Effector CD4-positive, alpha-beta T cell (primary cell): ENCODE results near the gene ESPN.
"Not testable (repeated sequence)": the region's sequence is repeated elsewhere in the genome, so short reads cannot be mapped to it uniquely, and the experiment has no call there.

Experiments
- DNase-seq: peaks from one replicate; pipeline ENCODE4 v3.0.0-alpha.2; 2020

ESPN gene

DNA sequence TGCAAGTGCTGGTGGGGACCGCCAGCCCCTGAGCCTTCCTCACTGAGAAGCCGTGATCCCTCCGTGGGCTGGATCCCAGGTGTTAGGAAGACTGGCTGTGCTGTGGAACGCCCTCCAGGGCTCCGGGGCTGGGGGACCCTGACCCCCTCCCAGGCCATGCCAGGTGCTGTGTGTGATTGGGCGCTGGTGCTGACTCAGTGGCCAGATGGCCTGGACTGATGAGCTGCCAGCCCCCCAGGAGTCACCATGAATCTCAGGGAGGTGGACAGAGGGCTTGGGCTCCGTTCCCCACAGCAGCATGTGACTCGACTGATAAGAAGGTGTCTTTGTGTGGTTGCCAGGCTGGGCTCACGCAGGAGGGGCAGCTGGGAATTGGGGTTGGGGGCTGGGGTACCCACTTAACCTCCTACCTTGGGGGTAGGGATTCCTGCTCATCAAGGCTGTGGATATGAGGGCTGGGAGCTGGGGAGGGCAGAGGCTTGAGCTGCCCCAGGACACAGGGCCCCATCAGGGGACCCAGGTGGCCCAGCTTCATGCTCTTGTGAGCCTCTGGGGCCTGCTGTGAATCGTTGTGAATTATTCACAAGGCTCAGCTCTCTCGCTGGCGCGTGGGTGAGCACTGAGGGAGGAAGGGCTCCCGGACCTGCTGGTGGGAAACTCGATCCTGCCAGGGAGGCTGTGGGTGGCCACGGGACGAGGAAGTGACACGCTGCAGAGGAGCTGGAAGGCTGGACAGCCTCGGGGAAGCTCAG, 5.3 kb downstream of the ESPN start:
- DNase-seq: not testable (repeated sequence)

DNA sequence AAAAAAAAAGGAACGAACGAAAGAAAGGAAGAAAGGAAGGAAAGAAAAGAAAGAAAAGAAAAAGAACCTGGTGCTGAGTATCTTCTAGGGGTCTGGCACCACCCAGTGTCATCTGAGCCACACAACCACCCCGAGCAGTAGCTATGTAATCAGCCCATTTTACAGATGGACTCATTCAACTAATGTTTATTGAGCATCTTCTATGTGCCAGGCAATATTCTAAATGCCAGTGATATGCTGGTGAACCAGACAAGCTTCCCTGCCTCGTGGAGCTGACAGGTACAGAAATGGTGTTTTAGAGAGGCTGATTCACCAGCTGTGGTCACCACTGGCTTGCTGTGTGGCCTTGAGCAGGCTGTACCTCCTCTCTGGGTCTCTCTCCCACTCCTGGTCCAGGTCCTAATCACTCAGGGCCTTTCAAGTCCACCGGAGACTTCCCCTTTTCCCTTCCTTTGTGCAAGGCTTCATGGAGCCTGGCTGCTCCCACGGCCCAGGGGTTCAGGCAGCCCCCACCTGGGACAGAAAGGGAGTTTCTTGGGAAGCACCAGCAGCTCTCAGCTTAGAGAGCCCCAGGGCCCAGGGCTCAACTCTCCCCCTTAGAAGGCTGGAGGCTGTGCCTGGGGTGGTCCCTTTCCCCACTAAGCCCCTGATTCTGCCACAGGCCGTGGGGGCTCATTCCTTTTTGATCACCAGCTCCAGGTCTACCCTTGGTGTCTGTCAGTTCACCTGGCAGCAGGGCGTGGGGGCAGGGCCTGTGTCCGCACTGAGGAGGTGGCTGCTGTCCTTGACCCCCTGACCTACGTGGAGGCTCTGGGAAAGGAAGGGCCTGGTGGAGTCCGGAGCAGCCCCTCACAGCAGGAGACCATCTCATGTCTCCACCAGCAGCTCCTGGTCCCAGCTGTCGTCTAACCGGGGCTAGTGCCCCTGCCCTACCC, 7.3 kb downstream of the ESPN start:
- not testable (repeated sequence) for DNase-seq

DNA sequence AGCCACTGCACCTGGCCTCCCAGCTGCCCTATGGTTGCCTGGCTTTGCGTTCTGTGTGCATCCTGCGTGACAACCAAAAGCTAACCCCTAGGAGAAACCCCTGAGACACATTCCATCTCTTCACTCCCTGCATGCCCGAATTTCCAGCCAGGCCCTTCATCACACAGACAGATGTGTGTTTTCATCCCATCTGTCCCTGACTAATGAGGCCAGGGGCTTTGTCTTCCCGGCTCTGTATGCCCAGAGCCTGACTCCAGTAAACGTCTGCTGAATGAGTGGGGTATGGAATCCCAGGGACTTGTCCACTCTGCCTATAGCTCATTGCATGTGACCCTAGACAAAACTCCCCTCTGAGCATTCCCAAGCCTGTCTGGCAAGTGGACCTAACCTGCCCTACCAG, 9.6 kb downstream of the ESPN start:
- no peak for DNase-seq

DNA sequence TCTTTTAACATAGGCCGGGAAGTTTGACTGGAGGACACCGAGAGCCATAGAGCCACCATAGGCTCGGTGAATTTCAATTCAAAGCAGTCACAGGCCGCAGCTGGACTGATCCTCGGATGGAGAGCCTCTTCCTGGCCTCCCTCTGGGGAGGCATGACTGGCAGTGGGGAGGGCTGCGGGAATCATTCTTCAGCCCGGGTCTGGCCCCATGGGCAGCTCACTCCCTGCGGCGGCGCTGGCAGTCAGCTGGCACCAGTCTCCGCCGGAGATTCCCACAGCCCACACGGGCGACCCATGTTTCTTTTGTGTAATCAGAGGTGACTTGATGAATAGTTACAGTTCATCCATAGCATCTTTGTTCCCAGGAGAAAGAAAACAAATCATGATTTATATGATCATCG, 10.6 kb downstream of the ESPN start:
- no peak for DNase-seq

DNA sequence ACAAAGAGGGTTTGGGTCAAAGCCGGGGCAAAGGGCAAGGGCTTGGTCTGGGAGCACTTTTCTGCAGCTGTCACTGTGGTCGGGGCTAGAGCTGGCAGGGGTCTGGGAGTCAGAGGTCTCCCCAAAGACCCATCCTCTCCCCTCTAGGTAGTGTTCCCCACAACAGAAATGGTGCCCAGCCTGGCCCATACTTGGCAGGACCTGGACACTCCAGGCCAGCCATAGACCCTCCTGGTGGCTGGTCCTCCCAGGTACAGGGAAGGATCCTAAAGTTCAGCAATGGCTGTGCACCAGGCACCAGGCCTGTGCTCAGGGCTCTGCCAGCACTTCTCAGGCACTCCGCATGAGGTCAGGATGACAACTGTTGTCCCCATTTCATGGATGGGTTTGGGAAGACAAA, 11.0 kb downstream of the ESPN start:
- no peak for DNase-seq

DNA sequence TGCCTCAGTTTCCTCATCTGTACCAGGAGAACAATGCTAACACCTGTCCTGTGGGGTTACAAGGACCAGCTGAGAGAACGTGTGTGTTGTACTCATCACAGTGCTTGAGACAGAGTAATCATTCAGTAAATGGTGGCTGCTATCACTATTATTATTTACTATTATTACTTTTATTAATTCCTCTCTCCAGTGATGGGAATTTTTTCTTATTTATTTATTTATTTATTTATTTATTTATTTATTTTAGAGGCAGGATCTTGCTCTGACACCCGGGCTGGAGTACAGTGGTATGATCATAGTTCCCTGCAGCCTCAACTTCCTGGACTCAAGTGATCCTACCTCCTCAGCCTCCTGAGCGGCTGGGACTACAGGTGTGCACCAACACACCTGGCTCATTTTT, 11.7 kb downstream of the ESPN start:
- DNase-seq: not testable (repeated sequence)

DNA sequence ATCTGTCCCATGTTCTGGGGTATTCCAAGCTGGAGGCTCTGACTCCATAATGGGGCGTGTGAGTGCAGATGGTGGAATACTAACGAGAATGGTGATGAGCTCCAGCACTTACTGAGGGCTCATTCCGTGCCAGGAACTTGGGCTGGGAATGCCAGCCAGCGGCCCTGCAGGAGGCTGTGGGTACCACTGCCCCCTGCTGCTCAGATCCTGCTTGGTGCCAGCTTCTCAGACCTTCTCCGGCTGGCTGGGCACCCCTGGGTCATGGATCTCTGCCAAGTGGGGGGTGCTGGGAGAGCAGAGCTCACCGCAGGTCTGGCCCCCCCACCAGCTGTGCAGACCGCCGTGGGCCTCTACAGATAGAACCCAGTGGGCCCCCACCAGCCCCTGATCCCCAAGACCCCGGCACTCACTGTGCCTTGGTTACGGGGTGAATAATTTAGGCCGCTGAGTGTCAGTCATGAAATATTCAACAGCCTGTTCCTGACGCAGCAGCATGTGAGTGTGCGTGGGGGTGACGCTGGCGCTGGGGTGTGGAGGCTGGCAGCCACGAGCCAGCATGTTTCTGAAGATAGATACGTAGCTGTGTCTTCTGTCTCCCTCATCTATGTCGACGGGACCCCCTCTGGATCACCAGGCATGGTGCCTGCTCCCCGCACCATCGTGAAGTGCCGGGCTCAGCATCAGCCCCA, 12.6 kb downstream of the ESPN start:
- not testable (repeated sequence) for DNase-seq

DNA sequence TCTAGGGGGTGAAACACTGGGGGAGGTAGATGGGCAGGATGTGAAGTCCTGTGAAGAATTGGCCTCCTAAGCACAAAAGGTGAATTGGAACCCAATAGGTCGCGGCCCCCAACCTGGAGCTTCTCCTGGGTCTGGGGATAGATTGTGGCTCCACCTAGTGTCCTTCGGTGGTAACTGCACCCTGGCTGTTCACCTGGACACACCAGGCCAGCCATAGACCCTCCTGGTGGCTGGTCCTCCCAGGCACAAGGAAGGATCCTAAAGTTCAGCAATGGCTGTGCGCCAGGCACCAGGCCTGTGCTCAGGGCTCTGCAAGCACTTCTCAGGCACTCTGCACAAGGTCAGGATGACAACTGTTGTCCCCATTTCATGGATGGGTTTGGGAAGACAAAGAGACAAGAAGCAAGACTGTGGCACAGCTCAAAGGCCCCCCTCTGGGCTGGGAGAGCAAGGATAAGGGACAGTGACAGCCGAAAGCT, 13.5 kb downstream of the ESPN start:
- peak; percentile 64 for DNase-seq

DNA sequence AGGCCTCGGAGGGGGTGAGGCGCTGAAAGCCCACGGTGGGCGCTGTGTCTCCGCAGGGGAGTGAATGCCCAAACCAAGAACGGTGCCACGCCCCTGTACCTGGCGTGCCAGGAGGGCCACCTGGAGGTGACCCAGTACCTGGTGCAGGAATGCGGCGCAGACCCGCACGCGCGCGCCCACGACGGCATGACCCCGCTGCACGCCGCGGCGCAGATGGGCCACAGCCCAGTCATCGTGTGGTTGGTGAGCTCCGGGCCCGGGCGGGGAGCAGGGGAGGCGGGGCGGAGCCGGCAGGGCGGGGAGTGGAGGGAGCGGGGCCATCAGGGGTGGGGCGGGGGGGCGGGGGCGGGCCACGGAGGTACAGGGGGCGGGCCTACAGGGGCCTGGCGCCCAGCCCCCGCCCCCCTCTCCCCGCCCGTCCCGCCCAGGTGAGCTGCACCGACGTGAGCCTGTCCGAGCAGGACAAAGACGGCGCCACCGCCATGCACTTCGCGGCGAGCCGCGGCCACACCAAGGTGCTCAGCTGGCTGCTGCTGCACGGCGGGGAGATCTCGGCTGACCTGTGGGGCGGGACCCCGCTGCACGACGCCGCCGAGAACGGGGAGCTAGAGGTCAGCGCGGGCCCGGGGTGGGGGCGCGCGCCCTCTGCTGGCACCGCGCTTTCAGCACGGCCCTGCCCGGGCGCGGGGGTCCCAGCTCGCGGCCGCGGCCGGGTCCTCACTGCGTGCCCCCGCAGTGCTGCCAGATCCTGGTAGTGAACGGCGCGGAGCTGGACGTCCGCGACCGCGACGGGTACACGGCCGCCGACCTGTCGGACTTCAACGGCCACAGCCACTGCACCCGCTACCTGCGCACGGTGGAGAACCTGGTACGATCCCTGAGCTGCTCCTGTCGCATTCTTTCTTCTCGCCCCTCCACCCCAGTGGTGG, 15.9 kb downstream of the ESPN start:
- peak; percentile 59 for DNase-seq

DNA sequence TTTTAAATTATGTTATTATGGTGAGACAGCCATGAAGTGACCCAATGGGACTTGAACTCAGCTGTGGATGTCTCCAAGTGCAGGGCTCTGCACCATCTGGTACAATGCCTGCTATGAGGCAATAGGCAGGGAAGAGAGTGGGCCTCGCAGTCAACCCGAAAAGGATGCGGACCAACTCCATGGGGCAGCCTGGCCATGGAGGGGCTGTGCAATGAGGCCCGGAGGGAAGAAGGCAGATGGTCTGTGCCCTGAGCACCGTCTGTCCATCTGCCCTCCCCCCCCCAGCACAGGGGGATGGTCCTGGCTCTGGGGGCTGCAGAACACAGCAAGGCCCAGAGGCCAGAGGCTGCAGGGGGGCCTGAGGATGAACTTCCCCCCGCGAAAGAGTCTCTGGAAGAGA, 17.0 kb downstream of the ESPN start:
- no peak for DNase-seq

DNA sequence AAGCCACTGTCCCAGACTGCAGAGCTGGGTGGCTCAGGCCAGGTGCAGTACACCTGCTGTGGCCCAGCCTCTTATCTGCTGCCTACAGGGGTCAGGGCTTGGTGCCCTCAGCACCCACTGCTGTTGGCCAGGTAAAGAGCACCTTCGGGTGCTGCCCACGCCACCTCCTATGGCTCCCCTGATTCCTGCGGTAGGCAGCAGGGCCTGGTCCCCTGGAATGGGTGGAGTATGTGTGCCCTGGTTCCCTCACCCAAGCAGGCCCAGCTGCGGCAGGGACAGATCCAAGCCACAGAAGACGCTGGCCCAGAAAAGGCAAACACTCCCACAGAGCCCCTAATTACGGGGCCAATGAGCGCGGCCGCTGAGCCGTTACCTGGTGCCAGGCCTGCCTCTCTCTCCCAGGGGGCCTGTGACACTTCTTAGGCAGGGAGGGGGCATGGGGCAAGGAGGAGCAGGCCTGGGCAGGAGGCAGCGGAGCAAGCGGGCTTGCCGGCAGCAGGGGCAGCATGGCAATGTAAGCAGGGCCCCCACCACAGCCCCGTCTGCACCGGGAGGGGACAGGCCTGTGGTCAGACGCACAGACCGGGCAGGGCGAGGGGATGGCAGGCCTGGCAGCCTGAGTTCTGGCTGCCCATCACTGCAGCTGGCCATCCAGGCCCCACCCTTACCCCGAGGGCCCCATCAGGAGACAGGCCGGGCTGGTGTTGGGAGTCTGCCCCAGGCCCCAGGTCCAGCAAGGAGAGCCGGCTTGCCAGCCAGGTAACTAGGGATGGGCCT, 19.0 kb downstream of the ESPN start:
- DNase-seq: no peak

DNA sequence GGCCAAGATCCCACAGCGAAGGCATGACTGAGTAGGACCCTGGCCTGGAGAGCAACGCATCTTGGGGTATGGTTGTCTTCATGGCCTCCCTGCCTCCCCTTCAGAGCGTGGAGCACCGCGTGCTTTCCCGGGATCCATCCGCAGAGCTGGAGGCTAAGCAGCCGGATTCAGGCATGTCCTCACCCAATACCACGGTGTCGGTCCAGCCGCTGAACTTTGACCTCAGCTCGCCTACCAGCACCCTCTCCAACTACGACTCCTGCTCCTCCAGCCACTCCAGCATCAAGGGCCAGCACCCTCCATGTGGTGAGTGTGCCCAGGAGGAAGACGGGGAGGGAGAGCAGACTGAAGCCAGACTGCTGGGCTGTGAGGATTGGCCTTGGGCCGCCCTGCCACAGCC, 19.8 kb downstream of the ESPN start:
- no peak for DNase-seq

DNA sequence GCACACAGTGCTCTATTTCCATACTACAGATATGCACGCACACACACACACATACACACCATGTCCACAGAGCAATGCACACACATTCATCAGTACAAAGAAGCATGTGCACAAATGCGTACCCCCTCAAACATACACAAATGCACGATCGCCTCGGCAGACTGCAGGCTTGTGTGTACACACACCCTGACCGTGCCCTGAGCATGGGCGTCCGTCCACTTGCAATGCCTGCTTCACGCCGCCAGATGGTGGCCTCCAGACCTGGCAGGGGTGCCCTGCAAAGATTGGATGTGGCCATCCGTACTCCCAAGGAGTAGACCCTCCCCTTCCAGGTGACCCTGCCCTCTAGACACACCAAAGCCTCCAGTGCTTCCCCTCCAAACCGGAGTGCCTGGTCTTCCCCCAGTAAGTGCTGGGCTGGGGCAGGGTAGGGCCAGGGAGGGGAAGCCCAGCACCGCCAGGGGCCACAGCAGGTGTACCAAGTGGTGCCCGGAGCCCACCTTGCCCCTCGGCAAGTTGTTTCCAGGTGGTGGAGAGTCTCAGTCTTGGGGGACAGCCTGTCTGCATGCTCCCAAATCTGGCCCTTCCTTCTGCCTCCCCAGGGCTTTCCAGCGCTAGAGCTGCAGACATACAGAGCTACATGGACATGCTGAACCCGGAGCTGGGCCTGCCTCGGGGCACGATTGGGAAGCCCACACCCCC, 20.6 kb downstream of the ESPN start:
- DNase-seq: no peak

DNA sequence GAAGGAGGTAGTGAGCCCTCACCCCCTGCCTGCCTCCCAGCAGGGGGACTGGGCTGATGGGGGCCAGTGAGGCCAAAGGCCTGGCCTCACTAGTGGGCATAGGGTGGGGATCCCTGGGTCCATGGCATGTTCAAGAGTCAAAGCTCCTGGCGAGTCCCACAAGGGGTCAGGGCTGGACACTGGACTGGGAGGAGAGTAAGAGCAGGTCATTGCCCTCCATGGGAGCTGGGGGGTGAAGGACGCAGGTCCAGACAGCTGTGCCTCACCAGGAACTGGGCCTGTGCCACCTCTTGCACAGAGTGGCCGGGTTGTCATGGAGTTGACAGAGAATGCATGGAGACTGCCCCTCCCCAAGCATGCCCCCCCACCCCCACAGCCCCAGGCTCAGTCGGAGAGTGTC, 21.4 kb downstream of the ESPN start:
- not testable (repeated sequence) for DNase-seq

DNA sequence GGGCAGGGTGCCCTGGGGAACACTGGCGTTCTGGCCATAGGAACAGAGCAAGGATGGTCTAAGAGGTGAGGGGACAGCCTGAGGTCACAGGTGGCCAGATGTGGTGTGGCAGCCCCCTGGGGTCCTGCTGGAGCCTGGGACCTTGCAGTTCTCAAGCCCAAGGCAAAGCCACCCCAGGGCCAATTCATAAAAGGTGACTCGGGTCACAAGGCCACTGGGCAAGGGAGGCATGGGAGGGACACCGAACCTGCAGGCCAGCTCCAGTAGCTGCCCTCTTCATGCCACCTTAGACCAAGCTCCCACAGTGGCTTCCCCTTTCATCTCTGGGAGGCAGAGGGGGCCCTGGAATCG, 22.1 kb downstream of the ESPN start:
- no peak for DNase-seq

DNA sequence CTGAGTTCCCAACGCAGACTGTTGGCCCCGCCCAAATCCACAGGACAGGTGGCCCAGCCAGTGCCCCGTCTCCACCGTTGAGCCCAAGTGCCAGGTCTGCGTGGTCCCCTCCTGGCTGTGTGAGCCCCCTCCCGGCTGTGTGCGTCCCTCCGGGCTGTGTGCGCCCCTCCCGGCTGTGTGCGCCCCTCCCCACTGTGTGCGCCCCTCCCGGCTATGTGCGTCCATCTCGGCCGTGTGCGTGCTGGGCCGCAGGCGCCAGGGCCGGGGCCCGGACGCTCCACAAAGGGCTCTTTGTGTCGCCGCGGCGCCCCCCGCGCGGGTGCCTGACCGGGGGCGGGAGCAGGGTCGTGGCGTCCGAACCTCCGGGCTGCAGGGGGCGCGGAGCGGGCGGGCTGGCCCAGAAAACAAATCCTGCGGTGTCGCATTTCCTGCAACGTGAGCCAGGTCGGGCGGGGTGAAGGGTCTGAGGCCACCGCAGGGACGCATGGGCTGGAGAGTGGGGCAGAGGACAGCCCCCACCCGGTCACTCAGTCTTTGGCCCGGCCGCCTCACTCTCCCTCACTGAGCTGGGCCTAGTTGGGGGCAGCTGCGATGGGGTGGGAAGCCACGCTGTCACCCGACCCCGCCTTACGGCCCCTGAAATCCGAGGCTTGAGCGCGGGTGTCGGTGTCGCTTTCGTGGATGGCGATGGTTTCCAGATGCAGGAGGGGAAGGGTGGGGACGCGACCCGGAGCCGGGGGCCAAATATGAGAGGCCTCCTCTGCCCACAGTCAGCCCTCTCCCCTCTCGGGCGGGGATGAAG, 22.6 kb downstream of the ESPN start:
- no peak for DNase-seq

DNA sequence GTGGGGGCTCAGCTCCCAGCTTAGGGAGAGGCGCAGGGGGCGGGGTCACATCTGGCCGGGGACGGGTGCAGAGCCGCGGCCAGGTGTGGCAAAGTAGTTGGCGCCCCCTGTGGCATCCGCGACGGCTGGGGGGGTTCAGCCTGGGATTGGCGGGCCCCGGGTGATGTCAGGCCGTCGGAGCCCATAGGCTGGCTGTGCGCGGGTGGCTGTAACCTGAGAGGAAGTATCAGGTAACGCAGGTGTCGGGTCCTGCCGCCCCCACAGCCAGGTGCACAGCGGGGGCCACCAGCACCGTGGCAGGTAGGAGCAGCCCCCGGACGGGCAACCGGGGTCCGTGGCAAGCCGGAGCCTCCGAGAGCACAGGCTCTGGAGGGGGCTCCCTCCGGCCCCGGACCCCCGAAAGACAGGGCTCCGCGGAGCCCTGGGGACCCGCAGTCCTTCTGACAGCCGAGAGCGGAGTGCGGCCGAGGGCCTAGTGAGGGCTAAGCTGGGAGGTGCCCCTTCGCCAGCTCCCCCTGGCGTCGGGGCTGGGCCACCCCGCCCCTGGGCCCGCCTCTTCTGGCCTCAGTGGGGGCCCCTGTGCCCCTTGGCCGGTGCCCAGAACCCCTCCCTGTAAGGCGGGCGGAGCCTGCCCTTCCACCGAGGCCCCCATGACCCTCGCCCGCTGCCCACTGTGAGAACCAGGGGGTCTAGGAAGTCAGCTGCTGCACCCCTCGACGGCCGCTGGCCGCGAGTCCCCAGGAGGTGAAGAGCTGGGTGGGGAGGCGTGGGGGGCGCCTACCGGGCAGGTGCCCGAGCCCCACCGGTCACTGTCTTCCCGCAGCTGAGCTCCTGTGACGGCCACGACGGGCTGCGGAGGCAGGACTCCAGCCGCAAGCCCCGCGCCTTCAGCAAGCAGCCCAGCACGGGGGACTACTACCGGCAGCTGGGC, 23.5 kb downstream of the ESPN start:
- peak; percentile 54 for DNase-seq

DNA sequence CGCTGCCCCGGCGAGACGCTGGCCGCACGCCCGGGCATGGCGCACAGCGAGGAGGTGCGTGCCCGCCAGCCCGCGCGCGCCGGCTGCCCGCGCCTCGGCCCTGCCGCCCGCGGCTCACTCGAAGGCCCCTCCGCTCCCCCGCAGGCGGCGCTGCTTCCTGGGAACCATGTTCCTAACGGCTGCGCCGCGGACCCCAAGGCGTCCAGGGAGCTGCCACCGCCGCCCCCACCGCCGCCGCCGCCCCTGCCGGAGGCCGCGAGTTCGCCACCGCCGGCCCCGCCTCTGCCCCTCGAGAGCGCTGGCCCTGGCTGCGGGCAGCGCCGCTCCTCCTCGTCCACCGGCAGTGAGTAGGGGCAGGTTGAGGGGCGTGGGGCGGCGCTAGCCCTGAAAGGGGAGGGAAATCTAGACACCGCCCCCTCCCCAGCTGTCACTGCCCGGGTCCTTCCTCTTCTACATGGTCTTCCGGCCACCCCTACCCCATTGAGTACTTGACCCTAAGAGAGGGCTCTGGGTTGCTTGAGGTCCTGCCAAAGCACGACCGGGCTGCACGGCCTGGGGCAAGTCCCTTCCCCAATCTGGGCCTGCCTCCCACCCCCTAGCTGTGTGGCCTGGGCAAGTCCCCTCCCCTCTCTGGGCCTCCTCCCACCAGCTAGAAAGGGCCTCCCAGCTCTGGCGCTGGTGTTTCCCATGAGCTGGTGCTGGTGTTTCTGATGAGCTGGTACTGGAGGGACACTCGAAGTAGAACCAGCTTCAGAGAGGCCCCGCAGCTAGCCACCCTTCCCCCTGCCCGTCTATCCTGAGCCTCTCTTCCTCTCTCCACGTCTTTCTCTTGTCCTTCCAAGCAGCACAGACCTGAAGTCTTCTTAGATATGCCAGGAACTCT, 24.4 kb downstream of the ESPN start:
- no peak for DNase-seq
